ENCODE measurements around the gene NHSL2. TPM values are rescaled to one million over a fixed set of nuclear protein-coding genes. Genes with fewer than 3 reads are reported as not detected.

NHSL2 gene
- total RNA-seq, 4 donors from 2014 or later = 7.6 to 30.8 (median 9.1) TPM

DNA sequence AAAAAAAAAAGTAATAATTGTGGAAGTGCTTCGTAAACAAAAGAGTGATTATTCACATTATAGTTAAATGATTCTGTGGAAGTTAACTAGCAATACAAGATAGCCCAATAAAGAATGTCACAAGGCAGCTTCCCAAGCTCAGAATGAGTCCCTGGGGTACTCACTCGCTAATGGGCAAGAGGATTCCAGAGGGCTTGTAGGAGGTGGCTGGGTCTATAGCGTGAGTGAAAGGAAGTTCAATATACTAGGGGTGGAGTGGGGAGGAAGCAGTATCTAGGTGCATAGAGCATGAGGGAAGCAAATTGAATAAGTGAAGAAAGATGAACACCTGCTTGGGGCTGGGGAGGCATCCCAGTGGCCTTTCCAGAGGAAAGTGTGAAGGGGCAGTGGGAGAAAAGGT, 178.6 kb downstream of the NHSL2 start:
- no peaks in the 10 kb centered on the region for H3K9me3 ChIP-seq
- no peaks in the 10 kb centered on the region for H3K4me1 ChIP-seq
- no peak for DNase-seq
- H3K36me3 ChIP-seq = no peaks in the 10 kb centered on the region
- TF ChIP-seq, protein P1, sequence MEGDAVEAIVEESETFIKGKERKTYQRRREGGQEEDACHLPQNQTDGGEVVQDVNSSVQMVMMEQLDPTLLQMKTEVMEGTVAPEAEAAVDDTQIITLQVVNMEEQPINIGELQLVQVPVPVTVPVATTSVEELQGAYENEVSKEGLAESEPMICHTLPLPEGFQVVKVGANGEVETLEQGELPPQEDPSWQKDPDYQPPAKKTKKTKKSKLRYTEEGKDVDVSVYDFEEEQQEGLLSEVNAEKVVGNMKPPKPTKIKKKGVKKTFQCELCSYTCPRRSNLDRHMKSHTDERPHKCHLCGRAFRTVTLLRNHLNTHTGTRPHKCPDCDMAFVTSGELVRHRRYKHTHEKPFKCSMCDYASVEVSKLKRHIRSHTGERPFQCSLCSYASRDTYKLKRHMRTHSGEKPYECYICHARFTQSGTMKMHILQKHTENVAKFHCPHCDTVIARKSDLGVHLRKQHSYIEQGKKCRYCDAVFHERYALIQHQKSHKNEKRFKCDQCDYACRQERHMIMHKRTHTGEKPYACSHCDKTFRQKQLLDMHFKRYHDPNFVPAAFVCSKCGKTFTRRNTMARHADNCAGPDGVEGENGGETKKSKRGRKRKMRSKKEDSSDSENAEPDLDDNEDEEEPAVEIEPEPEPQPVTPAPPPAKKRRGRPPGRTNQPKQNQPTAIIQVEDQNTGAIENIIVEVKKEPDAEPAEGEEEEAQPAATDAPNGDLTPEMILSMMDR (IDR thresholded peaks at IDR 0.05) = no peak
- TF ChIP-seq POLR2A (IDR thresholded peaks at IDR 0.05) = no peak
- no peaks in the 10 kb centered on the region for H3K27me3 ChIP-seq
- no peak overlapping the region for H3K4me3 ChIP-seq
- intact Hi-C loops (cut with DNase I; ENCODE audit: low total_unique reads) = no loop called here
- no peak overlapping the region for H3K27ac ChIP-seq

DNA sequence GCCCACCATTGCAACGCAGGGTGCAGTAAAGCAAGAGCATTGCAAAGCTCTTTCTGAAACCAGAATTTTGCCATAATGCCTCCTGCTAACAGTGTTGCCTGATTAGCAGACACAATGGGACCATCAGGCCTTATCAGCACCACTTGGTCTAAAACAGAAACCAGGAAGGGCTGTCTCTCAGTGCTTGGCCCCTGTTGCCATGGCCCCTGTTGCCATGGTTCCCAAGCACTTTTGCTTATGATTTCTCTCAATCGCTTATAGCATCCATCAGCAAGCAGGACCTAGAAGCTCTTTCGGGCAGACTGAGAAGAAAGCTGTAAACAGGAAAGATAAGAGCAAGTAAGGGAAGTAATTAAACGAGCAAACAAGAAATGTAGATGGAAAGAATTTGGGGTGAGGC, 184.2 kb downstream of the NHSL2 start:
- intact Hi-C loops (cut with DNase I; ENCODE audit: low total_unique reads) = no loop called here
- DNase-seq = no peak
- H3K27me3 ChIP-seq = no peaks in the 10 kb centered on the region

DNA sequence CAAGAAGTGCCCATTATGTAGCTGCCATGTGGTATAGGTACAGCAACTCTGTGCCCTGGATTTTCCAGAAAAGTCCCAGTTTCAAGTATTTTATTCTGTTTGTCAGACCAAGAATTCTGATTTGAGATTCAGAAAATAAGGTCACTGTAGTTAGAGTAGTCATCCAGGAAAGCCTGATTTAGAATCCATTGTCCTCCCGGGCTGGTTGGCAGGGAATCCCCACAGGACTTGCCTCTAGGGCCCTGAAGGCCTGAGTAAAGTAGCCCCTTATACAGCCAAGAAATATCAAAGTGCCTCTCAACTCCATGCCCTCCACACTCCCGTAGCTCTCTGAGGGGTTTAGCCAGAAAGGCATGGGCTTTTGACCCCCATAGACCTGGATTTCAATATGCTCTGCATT, 184.7 kb downstream of the NHSL2 start:
- intact Hi-C loops (cut with DNase I; ENCODE audit: low total_unique reads) = no loop called here
- no peak for DNase-seq
- Histone ChIP-seq H3K27me3 (no peaks in the 10 kb centered on the region), H3K27ac (no peak overlapping the region), H3K9me3 (no peaks in the 10 kb centered on the region), H3K36me3 (no peaks in the 10 kb centered on the region), H3K4me3 (no peak overlapping the region), H3K4me1 (no peaks in the 10 kb centered on the region)
- TF ChIP-seq, protein P1 (IDR thresholded peaks at IDR 0.05) = no peak
- TF ChIP-seq POLR2A (IDR thresholded peaks at IDR 0.05) = no peak

More for the DNA sequence above, 184.2 kb downstream of the NHSL2 start:
- no peaks in the 10 kb centered on the region for H3K9me3 ChIP-seq
- no peak for TF ChIP-seq POLR2A (IDR thresholded peaks at IDR 0.05)
- TF ChIP-seq, protein P1 (IDR thresholded peaks at IDR 0.05) = no peak
- H3K27ac ChIP-seq = peak overlapping the region in 1 of 2 donors; percentile 11
- no peaks in the 10 kb centered on the region for H3K4me1 ChIP-seq
- H3K36me3 ChIP-seq = no peaks in the 10 kb centered on the region
- H3K4me3 ChIP-seq = no peak overlapping the region

DNA sequence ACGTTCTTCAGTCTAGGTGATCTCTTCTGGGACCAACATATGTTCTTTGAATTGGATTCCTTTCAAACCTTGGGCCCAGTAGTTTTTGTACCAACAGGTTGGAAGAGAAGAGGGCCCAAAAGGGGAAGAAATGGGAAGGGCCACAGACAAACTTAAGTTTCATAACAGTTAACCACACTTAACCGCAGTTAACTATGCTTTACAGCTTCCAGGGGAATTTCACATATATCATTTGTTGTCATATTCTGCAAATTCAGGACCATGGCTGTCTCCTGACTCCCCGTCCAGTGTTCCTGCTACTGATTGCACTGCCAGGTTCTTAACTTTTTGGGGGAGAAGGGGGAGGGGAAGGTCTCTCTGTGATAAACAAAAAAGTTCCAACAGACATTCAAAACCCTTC, 186.5 kb downstream of the NHSL2 start:
- H3K27me3 ChIP-seq = no peaks in the 10 kb centered on the region

DNA sequence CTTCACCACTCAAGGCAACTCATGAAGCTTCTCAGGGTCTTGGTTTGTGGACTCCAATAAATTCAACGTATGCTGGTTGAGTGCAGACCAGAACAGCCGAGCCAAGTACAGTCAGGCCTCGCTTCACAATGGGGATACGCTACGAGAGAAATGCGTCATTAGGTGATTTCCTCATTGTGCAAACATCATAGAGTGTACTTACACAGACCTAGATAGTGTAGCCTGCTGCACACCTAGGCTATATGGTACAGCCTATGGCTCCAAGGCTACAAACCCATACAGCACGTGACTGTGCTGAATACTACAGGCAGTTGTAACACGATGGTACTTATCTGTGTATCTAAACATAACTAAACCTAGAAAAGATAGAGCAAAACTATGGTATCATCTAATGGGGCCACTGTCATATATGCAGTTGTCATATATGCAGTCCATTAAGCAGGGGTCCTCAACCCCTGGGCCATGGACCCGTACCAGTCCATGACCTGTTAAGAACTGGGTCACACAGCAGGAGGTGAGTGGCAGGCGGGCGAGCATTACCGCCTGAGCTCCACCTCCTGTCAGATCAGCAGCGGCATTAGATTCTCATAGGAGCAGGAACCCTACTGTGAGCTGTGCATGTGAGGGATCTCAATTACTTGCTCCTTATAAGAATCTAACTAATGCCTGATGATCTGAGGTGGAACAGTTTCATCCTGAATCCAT, 189.6 kb downstream of the NHSL2 start:
- intact Hi-C loops (cut with DNase I; ENCODE audit: low total_unique reads) = no loop called here
- H3K27ac ChIP-seq = no peak overlapping the region
- no peak overlapping the region for H3K4me3 ChIP-seq
- H3K4me1 ChIP-seq = no peaks in the 10 kb centered on the region
- no peak for DNase-seq
- H3K27me3 ChIP-seq = no peaks in the 10 kb centered on the region
- no peaks in the 10 kb centered on the region for H3K9me3 ChIP-seq
- no peaks in the 10 kb centered on the region for H3K36me3 ChIP-seq
- TF ChIP-seq, protein P1 (IDR thresholded peaks at IDR 0.05) = no peak
- no peak for TF ChIP-seq POLR2A (IDR thresholded peaks at IDR 0.05)

More for the DNA sequence above, 186.5 kb downstream of the NHSL2 start:
- no peak for TF ChIP-seq POLR2A (IDR thresholded peaks at IDR 0.05)
- TF ChIP-seq, protein P1 (IDR thresholded peaks at IDR 0.05) = no peak
- intact Hi-C loops (cut with DNase I; ENCODE audit: low total_unique reads) = no loop called here
- Histone ChIP-seq H3K27ac (no peak overlapping the region), H3K9me3 (no peaks in the 10 kb centered on the region), H3K36me3 (no peaks in the 10 kb centered on the region), H3K4me3 (no peak overlapping the region), H3K4me1 (no peaks in the 10 kb centered on the region)
- DNase-seq = no peak

Data from uterus (tissue), 4 donors.